Measurements from ENCODE around the gene THBS4. TPM values are rescaled to one million over a fixed set of nuclear protein-coding genes. Genes with fewer than 3 reads are reported as not detected.

The THBS4 gene
- total RNA-seq, 1 donor: 0.36 TPM

- H4K20me1 ChIP-seq (ENCODE audit: insufficient read depth, low read length): no peaks in the 10 kb centered on the region
- no peak overlapping the region for H3K4me2 ChIP-seq (ENCODE audit: insufficient read depth, low read length)
- H2AFZ ChIP-seq (ENCODE audit: low read length): no peak overlapping the region
- TF ChIP-seq CTCF (IDR thresholded peaks at IDR 0.05; ENCODE audit: extremely low read depth, low read depth, low read length): no peak
- H3K4me3 ChIP-seq (ENCODE audit: insufficient read depth, low read length): no peak overlapping the region
- H3K27me3 ChIP-seq (ENCODE audit: insufficient read depth, low read length): peaks cover 84% of the 10 kb centered on the region
- H3K9me3 ChIP-seq (ENCODE audit: low read depth, low read length): no peaks in the 10 kb centered on the region
- H3K36me3 ChIP-seq (ENCODE audit: insufficient read depth, low read length): no peaks in the 10 kb centered on the region
- DNase-seq (ENCODE audit: insufficient read length, low spot score, missing footprints): peak; percentile 73
- H3K27ac ChIP-seq (ENCODE audit: low read depth, low read length): no peak overlapping the region
- no peaks in the 10 kb centered on the region for H3K79me2 ChIP-seq (ENCODE audit: insufficient read depth, low read length)
- H3K4me1 ChIP-seq (ENCODE audit: insufficient read depth, low read length): no peaks in the 10 kb centered on the region
These were observed 1.5 kb downstream of the THBS4 start for GRCh38 chr5:80036615-80037014.

GRCh38 chr5:80037366-80037765 lies 2.2 kb downstream of the THBS4 start:
- no peak overlapping the region for H3K4me3 ChIP-seq (ENCODE audit: insufficient read depth, low read length)
- no peaks in the 10 kb centered on the region for H3K36me3 ChIP-seq (ENCODE audit: insufficient read depth, low read length)
- TF ChIP-seq CTCF (IDR thresholded peaks at IDR 0.05; ENCODE audit: extremely low read depth, low read depth, low read length): no peak
- H3K4me2 ChIP-seq (ENCODE audit: insufficient read depth, low read length): no peak overlapping the region
- no peaks in the 10 kb centered on the region for H3K9me3 ChIP-seq (ENCODE audit: low read depth, low read length)
- peaks cover 86% of the 10 kb centered on the region for H3K27me3 ChIP-seq (ENCODE audit: insufficient read depth, low read length)
- no peaks in the 10 kb centered on the region for H3K4me1 ChIP-seq (ENCODE audit: insufficient read depth, low read length)
- no peaks in the 10 kb centered on the region for H3K79me2 ChIP-seq (ENCODE audit: insufficient read depth, low read length)
- H2AFZ ChIP-seq (ENCODE audit: low read length): no peak overlapping the region
- DNase-seq (ENCODE audit: insufficient read length, low spot score, missing footprints): no peak
- no peaks in the 10 kb centered on the region for H4K20me1 ChIP-seq (ENCODE audit: insufficient read depth, low read length)
- H3K27ac ChIP-seq (ENCODE audit: low read depth, low read length): no peak overlapping the region

- H3K27me3 ChIP-seq (ENCODE audit: insufficient read depth, low read length): peaks cover 75% of the 10 kb centered on the region
- H2AFZ ChIP-seq (ENCODE audit: low read length): no peak overlapping the region
These were observed 4.5 kb downstream of the THBS4 start for GRCh38 chr5:80039650-80040049.

GRCh38 chr5:80041527-80041926 lies 6.4 kb downstream of the THBS4 start:
- H3K79me2 ChIP-seq (ENCODE audit: insufficient read depth, low read length): no peaks in the 10 kb centered on the region
- H3K4me3 ChIP-seq (ENCODE audit: insufficient read depth, low read length): no peak overlapping the region
- no peak overlapping the region for H3K4me2 ChIP-seq (ENCODE audit: insufficient read depth, low read length)

More at GRCh38 chr5:80039650-80040049, 4.5 kb downstream of the THBS4 start:
- no peaks in the 10 kb centered on the region for H4K20me1 ChIP-seq (ENCODE audit: insufficient read depth, low read length)
- no peak overlapping the region for H3K4me3 ChIP-seq (ENCODE audit: insufficient read depth, low read length)
- no peak overlapping the region for H3K4me2 ChIP-seq (ENCODE audit: insufficient read depth, low read length)
- no peak overlapping the region for H3K27ac ChIP-seq (ENCODE audit: low read depth, low read length)
- H3K36me3 ChIP-seq (ENCODE audit: insufficient read depth, low read length): no peaks in the 10 kb centered on the region
- no peaks in the 10 kb centered on the region for H3K79me2 ChIP-seq (ENCODE audit: insufficient read depth, low read length)
- no peak for DNase-seq (ENCODE audit: insufficient read length, low spot score, missing footprints)
- no peaks in the 10 kb centered on the region for H3K9me3 ChIP-seq (ENCODE audit: low read depth, low read length)
- no peaks in the 10 kb centered on the region for H3K4me1 ChIP-seq (ENCODE audit: insufficient read depth, low read length)
- no peak for TF ChIP-seq CTCF (IDR thresholded peaks at IDR 0.05; ENCODE audit: extremely low read depth, low read depth, low read length)

More at GRCh38 chr5:80041527-80041926, 6.4 kb downstream of the THBS4 start:
- Histone ChIP-seq H2AFZ (ENCODE audit: low read length) (no peak overlapping the region), H3K27me3 (ENCODE audit: insufficient read depth, low read length) (peaks cover 59% of the 10 kb centered on the region), H3K27ac (ENCODE audit: low read depth, low read length) (no peak overlapping the region), H3K9me3 (ENCODE audit: low read depth, low read length) (no peaks in the 10 kb centered on the region), H3K4me1 (ENCODE audit: insufficient read depth, low read length) (no peaks in the 10 kb centered on the region), H4K20me1 (ENCODE audit: insufficient read depth, low read length) (no peaks in the 10 kb centered on the region), H3K36me3 (ENCODE audit: insufficient read depth, low read length) (no peaks in the 10 kb centered on the region)
- no peak for TF ChIP-seq CTCF (IDR thresholded peaks at IDR 0.05; ENCODE audit: extremely low read depth, low read depth, low read length)
- DNase-seq (ENCODE audit: insufficient read length, low spot score, missing footprints): no peak

All from osteoblast (primary cell).